GM21825 (cell line): ENCODE measurements around the gene FAM107B.
"Not testable (repeated sequence)": the region's sequence is repeated elsewhere in the genome, so short reads cannot be mapped to it uniquely, and the experiment has no call there.

Source experiments
- ATAC-seq: cut with Tn5 transposase; IDR thresholded peaks from one replicate; pipeline ENCODE4 v1.9.1; 2021; ENCODE audit warnings: mild to moderate bottlenecking, moderate library complexity; ENCODE audit not compliant: unreplicated experiment

Gene FAM107B

DNA sequence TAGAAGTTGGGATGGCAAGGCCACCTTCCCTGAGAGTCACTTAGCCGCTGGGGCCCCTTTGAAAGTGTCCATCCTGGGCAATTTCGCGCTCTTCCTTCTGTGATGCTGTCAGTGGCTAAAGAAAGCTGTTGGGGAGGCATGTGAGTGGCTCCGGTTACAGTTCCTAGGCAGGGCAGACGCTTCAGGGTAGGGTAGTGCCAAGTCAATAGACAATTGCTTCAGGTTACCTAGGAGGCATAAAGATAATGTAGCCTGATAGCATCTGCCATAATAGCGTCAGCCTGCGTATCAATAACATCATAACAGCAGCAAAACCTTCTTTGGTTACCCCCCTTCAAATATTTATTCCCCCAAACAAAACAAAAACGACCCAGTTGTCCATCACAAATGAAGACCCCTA, at the start of gene FAM107B:
TSS of gene FAM107B (minus strand) at position 101 of the 400 bp plus-strand sequence. CDS start 234 bp downstream, outside the sequence.
- ATAC-seq, result no peak

DNA sequence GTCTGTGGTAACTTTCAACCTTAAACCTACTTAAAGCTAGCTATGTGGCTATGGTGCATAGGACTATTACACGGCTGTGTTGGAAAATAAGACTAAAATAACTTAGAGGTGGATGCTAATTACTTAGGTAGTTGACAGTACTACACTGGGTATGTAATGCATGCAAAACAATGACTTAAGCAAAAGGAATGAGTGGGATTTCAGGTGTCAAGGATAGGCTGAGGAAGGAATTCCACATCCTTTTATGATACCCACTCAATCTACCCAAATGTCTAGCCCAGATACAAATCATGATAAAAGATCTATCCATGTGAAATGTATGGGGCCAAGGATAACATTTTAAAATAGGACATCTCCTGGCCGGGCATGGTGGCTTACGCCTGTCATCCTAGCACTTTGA, 49.3 kb upstream of the FAM107B start:
- ATAC-seq, result no peak

DNA sequence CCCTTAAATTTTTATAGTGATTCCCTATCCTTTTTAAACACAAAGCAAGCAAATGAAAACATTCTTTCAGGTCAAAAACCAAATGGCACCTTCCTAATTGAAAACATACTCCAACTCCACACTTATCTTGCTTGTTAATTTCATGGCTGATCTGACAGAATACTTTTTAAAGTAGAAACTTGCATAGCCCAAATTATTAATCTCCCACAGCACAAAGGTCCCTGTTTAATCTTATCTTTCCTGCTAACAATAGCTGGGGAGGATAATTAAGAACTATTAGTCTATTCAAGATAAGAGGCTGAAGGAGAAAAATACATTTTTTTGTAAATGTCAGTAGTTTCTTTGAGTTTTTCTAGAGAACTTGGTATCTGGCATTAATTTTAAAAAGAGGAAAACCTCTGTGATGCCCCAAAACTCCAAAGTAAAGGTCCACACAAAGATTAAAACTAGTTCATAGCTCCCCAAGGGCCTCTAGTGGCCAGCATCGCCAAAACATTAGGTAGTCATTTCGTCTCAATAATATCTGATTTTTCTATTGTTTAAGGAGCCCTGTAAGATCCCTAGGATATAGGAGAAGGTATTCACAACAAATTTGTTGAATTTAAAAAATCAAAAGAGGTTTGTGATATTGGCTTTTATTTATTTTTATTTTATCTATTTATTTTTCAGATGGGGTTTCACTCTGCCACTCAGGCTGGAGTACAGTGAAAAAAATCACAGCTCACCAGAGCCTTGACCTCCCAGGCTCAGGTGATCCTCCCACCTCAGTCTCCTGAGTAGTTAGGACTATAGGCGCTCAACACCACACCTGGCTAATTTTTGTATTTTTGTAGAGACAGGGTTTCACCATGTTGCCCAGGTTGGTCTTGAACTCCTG, 48.4 kb upstream of the FAM107B start:
- ATAC-seq, result no peak

DNA sequence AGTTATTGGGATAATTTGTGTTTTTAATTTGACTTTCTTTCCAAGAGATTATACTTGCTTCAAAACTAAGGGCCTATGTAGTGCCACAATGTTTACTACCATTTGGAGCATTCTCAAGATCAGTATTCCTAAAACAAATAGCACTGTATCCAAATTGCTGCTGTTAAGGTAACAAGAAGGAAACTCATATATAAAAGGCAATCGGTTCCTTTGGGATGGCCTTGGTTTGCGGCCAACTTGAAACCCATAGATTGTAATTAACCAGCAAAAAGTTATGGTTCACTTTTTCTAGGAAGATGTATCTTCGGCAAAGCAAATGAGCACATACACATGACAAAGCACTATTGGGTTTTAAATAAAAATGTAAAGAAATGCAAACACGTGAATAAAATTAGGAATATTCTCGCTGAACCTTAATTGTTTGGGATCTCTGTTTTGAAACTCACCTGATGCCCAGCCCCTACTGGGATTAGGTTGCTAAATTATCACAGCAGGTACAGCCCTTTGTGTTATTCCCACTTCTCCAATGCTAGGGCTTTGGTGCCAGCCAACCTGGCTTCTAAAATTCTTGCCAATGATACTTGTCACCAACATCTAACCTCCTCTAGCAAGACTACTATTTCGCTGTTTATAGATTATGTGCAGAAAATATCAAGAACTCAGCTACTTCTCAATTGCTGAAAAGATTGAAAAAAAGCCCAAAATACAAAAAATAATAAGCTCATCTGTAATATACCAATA, 47.1 kb upstream of the FAM107B start:
- no peak for ATAC-seq

DNA sequence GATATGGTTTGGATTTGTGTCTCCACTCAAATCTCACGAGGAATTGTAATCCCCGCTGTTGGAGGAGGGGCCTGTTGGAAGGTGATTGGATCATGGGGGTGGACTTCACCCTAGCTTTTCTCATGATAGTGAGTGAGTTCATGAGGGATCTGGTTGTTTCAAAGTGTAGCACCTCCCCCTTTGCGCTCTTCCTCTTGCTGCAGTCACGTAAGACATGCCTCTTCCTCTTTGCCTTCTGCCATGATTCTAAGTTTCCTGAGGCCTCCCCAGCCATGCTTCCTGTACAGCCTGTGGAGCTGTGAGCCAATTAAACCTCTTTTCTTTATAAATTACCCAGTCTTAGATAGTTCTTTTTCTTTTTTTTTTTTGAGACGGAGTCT, 46.1 kb upstream of the FAM107B start:
- no peak for ATAC-seq

DNA sequence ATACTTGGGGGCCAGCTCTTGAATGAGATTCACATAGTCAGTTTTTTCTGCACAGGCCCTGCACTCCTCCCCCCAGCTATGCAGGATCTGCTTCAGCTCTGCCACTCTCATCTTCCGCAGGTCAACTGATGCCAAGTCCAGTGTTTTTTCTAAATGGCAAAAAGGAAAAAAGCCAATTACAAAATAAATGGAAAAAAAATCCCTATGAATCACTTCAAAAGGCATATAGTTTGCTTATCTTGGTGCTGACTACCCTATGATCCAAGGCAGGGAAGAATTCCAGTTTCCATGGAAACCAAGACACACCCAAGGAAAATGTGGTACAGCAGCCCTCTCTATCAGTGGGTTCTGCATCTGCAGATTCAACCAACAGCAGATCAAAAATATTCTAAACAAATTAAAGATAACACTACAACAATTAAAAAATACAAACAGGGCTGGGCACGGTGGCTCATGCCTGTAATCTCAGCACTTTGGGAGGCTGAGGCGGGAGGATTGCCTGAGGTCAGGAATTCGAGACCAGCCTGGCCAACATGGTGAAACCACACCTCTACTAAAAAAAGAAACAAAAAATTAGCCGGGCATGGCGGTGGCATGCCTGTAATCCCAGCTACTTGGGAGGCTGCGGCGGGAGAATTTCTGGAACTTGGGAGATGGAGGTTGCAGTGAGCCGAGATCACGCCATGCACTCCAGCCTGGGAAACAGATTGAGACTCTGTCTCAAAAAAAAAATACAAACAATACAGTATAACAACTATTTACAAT, 45.5 kb upstream of the FAM107B start:
- no peak for ATAC-seq

DNA sequence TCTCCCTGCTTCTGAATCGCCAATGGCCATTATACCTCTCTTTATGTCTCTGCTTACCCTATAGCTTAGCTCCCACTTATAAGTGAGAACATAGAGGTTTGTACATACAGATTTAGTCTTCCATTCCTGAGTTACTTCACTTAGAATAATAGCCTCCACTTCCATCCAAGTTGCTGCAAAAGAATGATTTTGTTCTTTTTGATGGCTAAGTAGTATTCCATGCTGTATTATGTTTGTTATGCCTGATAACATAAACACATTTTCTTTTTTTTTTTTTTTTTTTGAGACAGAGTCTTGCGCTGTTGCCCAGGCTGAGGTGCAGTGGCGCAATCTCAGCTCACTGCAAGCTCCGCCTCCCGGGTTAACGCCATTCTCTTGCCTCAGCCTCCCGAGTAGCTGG, 42.0 kb upstream of the FAM107B start:
- not testable (repeated sequence) for ATAC-seq

DNA sequence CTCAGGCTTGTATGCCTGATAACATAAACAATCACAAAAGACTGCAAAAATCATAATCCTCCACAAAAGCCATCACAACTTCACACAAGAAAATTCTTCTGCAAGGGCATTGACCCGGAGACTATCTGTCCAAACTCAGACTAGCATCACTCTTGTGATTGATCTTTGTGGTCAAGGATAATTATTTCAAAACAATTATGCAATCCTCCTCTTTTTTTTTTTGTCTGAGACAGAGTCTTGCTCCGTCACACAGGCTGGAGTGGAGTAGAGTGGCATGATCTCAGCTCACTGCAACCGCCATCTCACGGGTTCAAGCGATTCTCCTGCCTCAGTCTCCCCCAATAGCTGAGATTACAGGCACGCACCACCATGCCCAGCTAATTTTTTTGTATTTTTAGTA, 41.0 kb upstream of the FAM107B start:
- ATAC-seq, result no peak

DNA sequence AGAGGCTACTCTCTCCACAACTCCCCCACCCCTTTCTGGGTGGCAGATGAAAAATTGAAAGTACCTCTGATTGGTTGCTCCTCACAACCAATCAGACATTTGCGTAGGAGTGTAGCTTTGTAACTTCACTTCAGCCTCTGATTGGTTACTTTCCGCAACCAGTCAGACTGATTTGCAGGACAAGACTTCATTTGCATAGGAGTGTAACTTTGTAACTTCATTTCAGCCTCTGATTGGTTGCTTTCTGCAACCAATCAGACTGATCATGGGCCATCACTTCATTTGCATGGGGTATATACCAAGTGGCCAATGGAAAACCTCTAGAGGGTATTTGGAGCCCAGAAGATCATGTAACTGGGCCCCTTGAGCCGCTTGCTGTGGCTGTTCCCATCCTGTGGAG, 37.6 kb upstream of the FAM107B start:
- ATAC-seq, result no peak

DNA sequence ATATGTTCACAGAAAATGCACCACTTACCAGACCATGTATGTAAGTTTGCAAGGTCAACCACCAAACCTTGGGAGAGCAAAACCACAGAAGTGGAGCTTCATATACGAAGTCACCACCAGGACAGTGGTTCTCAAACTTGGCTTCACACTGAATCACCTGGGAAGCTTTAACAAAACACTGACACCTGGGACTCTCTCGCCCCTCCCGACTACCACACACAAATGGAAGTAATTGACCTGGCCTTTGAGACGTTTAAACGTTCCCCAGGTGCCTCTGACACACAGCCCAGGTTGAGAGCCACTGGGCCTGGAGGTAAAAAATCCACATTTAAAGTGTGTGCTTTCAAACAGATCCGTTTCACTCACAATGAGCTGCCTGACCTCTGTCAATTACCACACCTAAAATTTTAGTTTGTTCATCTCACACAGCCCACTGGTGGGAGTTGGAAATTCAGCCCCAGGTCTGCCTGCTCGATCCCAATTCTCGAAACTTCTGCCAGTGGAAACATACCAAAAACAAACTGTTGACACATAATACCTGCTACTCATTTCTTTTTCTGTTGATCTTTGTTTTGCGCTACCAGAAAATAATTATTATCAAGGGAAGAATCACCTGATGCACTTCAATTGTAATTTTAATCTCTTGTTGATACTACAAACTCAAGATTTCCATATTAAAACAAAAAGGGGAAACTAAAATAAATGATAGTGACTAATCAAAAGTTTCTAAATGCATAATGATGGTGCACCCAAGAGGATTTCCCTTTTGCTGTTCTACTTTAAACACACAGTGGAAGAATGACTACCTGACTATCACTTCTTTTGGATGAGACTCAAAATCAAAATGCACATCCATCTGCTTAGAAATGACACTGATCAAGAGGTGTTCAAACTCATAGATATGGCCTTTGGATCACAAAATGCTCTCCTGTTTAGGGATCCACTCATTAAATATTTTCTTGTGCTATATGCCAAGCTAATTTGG, 36.6 kb upstream of the FAM107B start:
- ATAC-seq, result no peak

DNA sequence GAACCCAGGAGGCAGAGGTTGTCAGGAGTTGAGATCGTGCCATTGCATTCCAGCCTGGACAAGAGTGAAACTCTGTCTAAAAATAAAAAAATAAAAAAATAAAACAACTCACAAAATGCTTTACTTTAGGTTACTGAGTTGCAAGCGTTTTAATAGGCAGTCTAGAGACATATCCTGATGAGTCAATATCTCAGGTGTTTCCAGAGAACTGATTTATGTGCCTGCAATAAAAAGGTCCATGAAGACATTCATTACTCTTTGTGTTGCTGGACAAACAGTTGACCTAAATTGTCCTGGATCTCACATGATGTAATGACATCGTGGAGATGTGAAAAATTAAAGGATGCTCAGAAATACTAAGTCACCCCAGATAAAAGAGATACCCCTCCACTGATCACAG, 31.6 kb upstream of the FAM107B start:
- ATAC-seq, result no peak

DNA sequence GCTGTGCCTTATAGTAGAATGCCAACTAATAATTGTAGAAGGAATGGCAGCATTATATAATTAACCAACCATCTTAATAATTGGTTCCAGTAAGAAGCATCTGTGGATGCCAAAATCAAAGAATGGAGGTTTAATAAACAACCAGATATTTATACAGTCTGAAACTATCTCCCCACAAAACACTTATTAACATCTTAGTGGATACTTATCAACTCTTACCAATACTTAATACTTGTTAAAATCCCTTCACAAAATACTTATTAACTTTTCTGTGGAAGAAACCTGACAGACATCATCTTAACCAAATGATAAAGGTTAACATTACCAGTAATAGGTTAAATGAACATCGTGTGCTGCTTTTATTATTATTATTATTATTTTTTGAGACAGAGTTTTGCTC, 29.1 kb upstream of the FAM107B start:
- no peak for ATAC-seq

DNA sequence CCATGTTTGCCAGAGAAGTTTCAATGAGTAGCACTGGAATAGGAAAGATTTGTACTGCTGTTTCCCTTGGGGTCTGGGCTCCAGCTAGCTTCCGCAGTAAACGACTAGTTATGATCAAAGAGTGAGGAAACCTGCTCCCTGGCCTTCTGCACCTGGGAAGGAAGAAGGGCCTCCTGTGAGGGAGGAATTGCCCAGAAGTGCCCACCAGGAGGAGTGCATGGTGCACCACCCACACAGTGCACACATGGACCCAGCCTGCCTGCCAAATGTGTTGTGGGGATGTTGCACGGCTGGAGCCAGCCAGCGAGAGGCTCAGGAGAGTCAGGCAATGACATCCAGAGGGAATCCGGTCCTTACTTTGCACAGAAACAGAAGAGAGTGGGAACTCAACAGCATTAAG, 27.0 kb upstream of the FAM107B start:
- no peak for ATAC-seq

DNA sequence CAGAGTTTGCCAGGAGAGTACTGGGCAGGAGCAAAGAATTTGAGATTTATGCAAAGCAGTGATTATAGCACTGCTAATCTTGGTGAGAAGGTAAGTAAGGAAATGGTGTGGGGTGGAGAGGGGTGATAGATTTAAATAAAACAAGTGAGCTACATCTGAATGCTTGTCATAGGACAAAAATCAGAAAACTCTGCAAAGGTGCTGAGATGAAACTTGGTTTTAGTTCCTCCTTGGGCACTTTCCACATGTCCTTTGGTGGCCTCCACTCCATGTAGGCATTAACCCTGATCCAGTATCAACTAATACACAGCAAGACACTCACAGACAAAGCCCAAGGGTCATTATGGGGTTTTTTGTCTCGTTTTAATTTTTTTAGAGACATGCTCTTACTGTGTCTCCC, 25.7 kb upstream of the FAM107B start:
- no peak for ATAC-seq

DNA sequence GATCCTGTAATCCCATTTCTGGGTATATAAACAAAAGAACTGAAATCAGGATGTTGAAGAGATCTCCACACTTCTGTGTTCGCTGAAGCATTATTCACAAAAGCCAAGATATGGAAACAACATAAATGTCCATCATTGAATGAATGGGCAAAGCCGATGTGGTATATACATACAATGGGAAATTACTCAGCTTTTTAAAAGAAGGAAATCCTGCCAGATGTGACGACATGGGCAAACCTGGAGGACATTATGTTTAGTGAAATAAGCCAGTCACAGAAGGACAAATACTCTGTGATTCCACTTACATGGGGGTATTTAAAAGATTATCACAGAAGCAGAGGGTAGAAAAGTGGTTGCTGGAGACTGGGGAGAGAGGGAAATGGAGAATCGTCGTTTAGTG, 23.9 kb upstream of the FAM107B start:
- no peak for ATAC-seq

DNA sequence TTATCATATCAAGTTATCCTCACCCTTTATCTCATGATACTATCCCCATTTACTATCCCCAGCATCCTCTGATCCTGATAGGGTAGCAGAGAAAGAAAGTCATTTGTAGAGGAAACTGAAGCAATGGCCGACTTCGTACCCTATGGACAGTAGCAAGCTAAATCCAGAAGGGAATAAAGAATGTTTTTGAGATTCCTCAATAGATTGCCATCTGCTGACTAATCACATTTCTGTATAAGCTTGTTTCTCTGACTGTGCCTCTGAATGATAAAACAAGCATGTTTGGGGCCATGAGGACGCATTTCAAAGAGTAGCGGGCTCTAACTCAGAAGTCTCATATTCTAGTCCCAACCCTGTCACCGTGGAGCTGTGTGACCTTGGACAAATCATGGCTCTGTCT, 13.2 kb upstream of the FAM107B start:
- ATAC-seq, result no peak

DNA sequence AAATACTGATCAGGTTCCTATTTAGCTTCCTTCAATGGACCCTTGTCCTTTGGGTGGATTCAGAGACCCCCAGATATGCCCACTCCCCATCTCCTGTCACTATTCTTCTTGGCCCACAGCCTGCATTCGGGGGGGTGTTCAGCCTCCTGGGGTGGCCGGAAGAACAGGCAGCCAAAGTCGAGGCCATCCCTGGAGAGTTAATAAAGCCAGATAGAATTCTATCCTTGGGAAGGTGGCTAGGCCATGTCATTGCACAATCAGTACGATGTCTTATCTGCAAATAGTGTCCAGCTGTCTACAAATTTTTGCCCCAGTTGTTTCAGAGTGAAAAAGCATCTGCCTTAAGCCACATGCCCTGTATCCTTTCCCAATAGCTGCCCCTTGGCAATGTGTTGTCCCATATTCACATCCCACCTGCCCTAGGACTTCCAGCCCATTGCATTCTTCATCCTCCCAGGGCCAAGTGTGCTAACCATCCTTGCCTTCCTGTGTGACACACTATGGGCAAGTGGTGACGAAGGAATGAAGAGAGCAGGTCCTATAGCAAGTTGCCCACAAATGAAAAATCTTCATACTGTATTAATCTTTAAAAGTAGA, 9.9 kb upstream of the FAM107B start:
- ATAC-seq, result no peak

DNA sequence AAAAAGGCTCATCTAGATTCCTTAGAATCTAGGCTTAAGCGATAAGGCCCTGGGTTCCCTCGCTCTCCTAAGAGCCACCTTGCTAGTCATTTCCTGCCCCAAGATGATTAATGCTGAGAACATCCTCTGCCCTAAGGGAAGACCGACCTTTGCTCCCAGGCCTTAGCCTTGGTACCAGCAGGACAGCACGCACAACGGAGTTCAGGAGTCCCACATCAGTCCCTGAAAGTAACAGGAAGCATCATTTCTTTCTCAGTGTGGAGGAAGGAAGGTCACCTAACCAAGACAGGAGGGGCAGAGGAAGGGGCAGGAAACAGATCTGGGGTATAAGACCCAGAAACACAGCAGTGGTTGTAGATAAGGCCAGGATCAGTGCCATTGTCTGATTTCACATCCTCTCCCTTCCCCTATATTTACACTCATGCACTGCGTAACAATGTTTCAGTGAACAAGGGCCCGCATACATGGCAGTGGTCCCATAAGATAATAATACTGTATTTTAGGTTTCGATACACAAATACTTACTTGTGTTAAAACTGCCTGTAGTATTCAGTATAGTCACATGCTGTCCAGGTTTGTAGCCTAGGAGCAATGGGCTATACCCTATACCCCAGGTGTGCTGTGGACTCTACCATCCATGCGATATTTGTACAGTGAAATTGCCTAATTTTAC, 8.1 kb upstream of the FAM107B start:
- no peak for ATAC-seq

DNA sequence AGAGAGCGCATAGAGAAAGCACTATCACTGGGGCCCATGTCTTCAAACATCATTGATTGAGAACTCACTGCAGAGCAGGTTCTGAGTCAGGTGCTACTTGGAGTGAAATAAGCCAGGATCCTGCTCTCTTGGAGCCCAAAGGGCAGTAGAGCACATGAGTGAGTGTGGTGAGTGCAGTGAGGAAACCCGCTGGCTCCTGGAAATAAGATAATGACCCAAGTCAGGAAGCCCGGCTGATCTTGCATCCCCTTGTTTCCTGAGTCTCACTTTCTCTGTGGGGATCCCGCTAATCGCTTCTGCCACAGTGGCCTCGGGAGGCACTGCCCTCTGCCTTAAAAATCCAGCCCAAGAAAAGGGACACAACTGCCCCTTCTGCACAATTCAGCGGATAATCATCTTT, 7.1 kb upstream of the FAM107B start:
- ATAC-seq, result no peak
